Astrocyte (in vitro differentiated cells and primary cell): ENCODE results near the gene DAZAP2.

ENCODE experiments used
- CTCF ChIP-seq: IDR thresholded peaks from 2 replicates; pipeline ENCODE4 v1.5.1; 2011; ENCODE audit warnings: low read depth, mild to moderate bottlenecking, inconsistent platforms, low read length, moderate library complexity; ENCODE audit not compliant: insufficient read depth
- EZH2 ChIP-seq: IDR thresholded peaks from 2 replicates; pipeline ENCODE4 v1.6.1; 2012; ENCODE audit warnings: mild to moderate bottlenecking, low read length, inconsistent platforms; ENCODE audit not compliant: insufficient read depth

- no peak for TF ChIP-seq CTCF
- no peak for TF ChIP-seq EZH2
These were observed 4.1 kb upstream of the DAZAP2 start for GRCh38 chr12:51234530-51234929.
